HAP-1 (cell line): ENCODE measurements around the gene CTR9.

Source experiments
- DNase-seq, 2 experiments: peaks; one replicate each; pipeline ENCODE4 v3.0.0-alpha.2; 2016 to 2020; ENCODE audit warnings: low spot score in 2 of 2
- H3K27me3 ChIP-seq: fragments of 250-450 bp; sonication (Bioruptor Pico); 2 replicates; pipeline ENCODE4 v1.5.1; 2020; ENCODE audit warnings: low read depth, mild to moderate bottlenecking, moderate library complexity
- H3K36me3 ChIP-seq: fragments of 250-450 bp; sonication (Bioruptor Pico); replicated peaks from 2 replicates; pipeline ENCODE4 v1.5.1; 2020; ENCODE audit warnings: mild to moderate bottlenecking
- H3K4me1 ChIP-seq: fragments of 250-450 bp; sonication (Bioruptor Pico); 2 replicates; pipeline ENCODE4 v1.5.1; 2020; ENCODE audit warnings: mild to moderate bottlenecking
- H3K4me3 ChIP-seq: fragments of 250-450 bp; sonication (Bioruptor Pico); 2 replicates; pipeline ENCODE4 v1.5.1; 2020; ENCODE audit warnings: mild to moderate bottlenecking, moderate library complexity
- H3K9me3 ChIP-seq: fragments of 250-450 bp; sonication (Bioruptor Pico); 2 replicates; pipeline ENCODE4 v1.5.1; 2020; ENCODE audit warnings: mild to moderate bottlenecking, moderate library complexity
- in situ Hi-C: fragments of 300-500 bp; cut with MboI; formaldehyde crosslinking; loops from 3 replicates; pipeline ENCODE4 v1.14.3; 2020; ENCODE audit warnings: low sequenced_read_pairs, inconsistent platforms, mixed read lengths

CTR9 gene

GRCh38 chr11:10727146-10727851 lies 23.7 kb upstream of the CTR9 start:
- in situ Hi-C loops = loop anchor here (25.0 kb wide), 2 partner anchors 190 to 865 kb away; partner anchors contain the start of gene RNF141

DNA sequence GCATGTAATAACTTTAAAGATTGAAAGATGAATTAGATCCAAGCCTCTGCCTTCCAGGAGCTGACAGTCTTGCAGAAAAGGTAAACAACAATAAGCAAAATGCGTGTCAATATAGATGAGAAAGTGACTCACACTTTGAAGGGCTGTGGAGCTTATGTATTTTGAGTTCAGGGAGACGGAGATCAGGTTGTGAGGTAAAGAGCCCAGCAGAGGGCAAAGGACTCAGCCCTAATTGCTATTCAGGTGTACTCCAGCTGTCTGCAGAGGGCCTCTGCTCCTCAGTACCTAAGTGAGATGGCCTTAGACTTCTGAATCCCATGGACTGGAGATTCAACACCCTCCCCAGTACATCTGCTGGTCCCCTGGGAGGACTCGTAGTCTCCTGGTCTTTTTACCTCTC lies 22.9 kb upstream of the CTR9 start:
- no peaks in the 10 kb centered on the region for H3K9me3 ChIP-seq
- no peaks in the 10 kb centered on the region for H3K4me1 ChIP-seq
- DNase-seq = no peak
- H3K27me3 ChIP-seq = no peaks in the 10 kb centered on the region
- no peaks in the 10 kb centered on the region for H3K36me3 ChIP-seq
- no peak overlapping the region for H3K4me3 ChIP-seq
- in situ Hi-C loops = loop anchor here (25.0 kb wide), 2 partner anchors 191 to 866 kb away; partner anchors contain the start of gene RNF141

More at GRCh38 chr11:10727146-10727851, 23.7 kb upstream of the CTR9 start:
- DNase-seq = no peak
- Histone ChIP-seq H3K4me1 (no peaks in the 10 kb centered on the region), H3K27me3 (no peaks in the 10 kb centered on the region), H3K36me3 (no peaks in the 10 kb centered on the region), H3K4me3 (no peak overlapping the region), H3K9me3 (no peaks in the 10 kb centered on the region)

DNA sequence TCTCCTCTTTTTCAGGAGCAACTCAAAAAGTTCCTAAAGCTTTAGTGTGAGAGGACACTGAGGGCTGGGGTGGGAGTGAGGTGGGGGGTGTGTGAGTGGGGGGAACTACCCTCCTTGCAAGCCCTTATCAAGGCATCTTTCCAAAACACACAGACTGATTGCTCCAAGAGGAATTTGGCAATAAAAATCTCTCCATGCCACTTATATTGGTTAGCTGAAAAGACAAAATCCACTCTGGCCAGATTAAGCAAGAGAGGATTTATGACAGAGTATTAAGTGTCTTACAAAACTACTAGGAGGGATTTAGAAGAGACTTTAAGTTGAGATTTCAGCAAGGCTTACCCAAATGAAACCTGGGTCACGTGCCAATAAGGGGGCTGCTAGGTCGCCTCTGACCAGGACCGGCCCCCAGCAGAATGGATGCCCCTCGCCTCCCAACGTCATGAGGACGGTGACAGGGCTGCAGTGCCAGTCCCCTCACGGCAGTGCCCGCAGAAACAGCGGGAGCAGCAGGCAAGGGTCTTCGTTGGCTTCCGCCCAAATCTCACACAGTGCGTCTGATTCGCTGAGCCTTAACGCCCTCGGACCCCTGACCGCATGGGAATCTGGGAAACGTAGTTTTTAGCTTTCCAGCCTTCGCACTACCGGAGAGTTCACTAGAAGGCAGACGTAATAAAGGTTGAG lies 22.1 kb upstream of the CTR9 start:
- no peak overlapping the region for H3K4me3 ChIP-seq
- no peaks in the 10 kb centered on the region for H3K4me1 ChIP-seq
- DNase-seq = no peak

DNA sequence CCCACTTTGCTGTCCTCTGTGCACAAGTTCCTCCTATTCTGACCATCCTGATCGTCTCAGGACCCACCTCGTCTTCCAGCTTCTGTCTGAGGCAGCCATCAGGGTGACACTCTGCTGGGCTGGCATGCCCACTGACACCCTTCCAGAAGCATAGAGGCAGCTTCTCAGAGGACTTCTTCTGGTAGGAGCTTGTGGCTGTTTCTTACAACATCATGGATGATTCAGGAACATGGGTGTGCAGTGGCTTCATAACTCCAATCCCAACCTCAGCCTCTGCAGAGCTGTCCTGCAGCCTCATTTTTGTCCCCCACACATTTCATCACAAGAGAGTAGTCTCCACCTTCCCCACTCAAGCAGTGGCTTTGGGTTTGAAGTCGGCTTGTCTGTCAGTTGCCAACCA lies 20.9 kb upstream of the CTR9 start:
- H3K27me3 ChIP-seq = no peaks in the 10 kb centered on the region
- no peak overlapping the region for H3K4me3 ChIP-seq
- in situ Hi-C loops = loop anchor here (10.0 to 25.0 kb wide), 4 partner anchors 193 to 965 kb away; partner anchors contain the start of gene RNF141
- H3K36me3 ChIP-seq = no peaks in the 10 kb centered on the region
- H3K4me1 ChIP-seq = no peaks in the 10 kb centered on the region
- H3K9me3 ChIP-seq = no peaks in the 10 kb centered on the region
- DNase-seq = no peak

More for the DNA sequence above, 22.1 kb upstream of the CTR9 start:
- in situ Hi-C loops = loop anchor here (25.0 kb wide), 2 partner anchors 192 to 867 kb away; partner anchors contain the start of gene RNF141
- Histone ChIP-seq H3K36me3 (no peaks in the 10 kb centered on the region), H3K27me3 (no peaks in the 10 kb centered on the region), H3K9me3 (no peaks in the 10 kb centered on the region)

- H3K36me3 ChIP-seq = no peaks in the 10 kb centered on the region
- H3K4me3 ChIP-seq = no peak overlapping the region
- DNase-seq = no peak
- no peaks in the 10 kb centered on the region for H3K9me3 ChIP-seq
- H3K4me1 ChIP-seq = peaks cover 4% of the 10 kb centered on the region
- in situ Hi-C loops = loop anchor here (10.0 to 25.0 kb wide), 4 partner anchors 194 to 966 kb away; partner anchors contain the start of gene RNF141
- no peaks in the 10 kb centered on the region for H3K27me3 ChIP-seq
Observed at GRCh38 chr11:10731064-10731680, 19.9 kb upstream of the CTR9 start.

DNA sequence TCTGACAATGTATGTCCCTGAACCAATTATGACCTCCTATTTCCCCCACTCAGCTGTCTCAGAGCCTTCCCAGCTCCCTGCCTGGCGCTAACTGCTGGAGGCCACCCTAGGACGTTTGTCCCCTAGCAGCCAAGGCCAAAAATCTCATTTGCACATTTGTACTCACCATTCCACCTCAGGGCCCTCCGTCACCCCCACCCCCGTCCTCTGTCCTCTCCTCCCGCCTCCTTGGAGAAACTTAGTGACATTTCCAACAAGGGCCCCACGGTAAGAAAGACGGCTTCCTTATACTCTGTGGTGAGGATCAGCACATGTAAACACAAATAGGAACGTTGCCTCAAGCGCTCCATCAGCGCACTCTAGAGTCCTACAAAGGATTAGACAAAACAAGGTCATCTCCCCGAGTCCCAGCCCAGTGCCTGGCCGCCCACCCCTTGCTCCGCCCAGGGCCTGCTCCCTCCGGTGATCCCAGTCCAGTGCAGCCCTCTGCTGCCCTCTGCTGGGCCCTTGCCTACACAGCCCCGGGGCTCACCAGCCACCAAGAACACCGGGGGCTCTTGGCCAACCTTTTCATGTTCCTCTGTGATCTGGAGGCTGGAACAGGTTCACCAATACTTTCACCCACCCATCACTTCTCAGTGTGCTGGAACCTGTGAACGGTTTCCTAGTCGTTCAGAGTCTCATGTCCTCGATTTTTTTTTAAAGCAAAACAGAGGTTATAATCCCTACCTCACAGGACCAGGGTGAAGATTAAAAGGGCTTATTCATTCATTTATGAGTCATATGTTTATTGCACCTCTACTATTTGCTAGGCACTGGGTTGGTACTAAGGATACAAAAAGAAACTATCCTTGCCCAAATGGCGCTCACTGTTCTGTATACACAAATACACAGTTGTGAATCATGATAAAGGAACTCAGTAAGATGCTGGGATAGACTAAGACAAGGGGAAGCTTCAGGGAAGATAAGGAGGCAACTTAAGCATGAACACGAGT lies 15.3 kb upstream of the CTR9 start:
- in situ Hi-C loops = loop anchor here (5.0 to 25.0 kb wide), 5 partner anchors 198 to 971 kb away; partner anchors contain the start of gene RNF141
- H3K36me3 ChIP-seq = no peaks in the 10 kb centered on the region
- peak; percentile 95 to 98 for DNase-seq
- peaks cover 4% of the 10 kb centered on the region for H3K4me1 ChIP-seq
- no peaks in the 10 kb centered on the region for H3K27me3 ChIP-seq
- H3K9me3 ChIP-seq = no peaks in the 10 kb centered on the region
- no peak overlapping the region for H3K4me3 ChIP-seq

- Histone ChIP-seq H3K4me3 (no peak overlapping the region), H3K4me1 (no peaks in the 10 kb centered on the region), H3K27me3 (no peaks in the 10 kb centered on the region), H3K9me3 (no peaks in the 10 kb centered on the region), H3K36me3 (no peaks in the 10 kb centered on the region)
- no peak for DNase-seq
- in situ Hi-C loops = loop anchor here (25.0 kb wide), 2 partner anchors 205 to 880 kb away; partner anchors contain the start of gene RNF141
Observed at GRCh38 chr11:10742460-10743208, 8.4 kb upstream of the CTR9 start.

DNA sequence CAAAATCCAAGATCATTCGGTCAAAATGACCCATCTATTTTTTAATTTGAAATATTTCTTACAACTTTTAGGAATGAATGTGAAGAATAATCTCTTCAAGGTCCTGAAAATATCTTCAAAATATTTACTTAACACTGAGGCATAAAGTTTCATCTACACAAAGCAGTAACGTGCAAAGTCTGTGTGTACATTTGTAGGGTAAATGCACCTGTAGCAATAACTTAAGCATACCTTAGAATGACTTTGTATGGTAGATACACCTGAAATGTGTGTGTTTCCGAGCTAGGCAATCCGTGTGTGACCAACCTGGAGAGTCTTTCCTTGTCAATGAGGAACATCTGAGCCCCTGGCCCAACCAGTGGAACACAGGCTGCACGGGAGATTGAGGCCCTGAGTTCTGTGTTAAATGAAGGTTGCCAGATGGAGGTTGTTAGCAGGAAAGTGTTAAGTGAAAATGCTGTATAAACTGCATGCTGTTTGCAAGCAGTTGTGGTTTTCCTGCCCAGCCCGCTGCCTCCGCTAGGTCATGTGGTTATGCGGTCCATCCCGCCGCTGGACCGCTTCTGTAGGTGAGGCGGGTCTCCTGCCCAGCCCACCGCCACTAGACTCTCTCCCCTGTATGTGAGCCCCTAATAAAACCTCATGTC lies 7.6 kb upstream of the CTR9 start:
- DNase-seq = no peak
- H3K36me3 ChIP-seq = no peaks in the 10 kb centered on the region
- no peaks in the 10 kb centered on the region for H3K9me3 ChIP-seq
- in situ Hi-C loops = loop anchor here (25.0 kb wide), 2 partner anchors 206 to 881 kb away; partner anchors contain the start of gene RNF141
- H3K4me1 ChIP-seq = no peaks in the 10 kb centered on the region
- H3K27me3 ChIP-seq = no peaks in the 10 kb centered on the region
- H3K4me3 ChIP-seq = no peak overlapping the region

- in situ Hi-C loops = loop anchor here (25.0 kb wide), 2 partner anchors 207 to 882 kb away; partner anchors contain the start of gene RNF141
- Histone ChIP-seq H3K27me3 (no peaks in the 10 kb centered on the region), H3K9me3 (no peaks in the 10 kb centered on the region), H3K4me3 (no peak overlapping the region), H3K4me1 (no peaks in the 10 kb centered on the region), H3K36me3 (no peaks in the 10 kb centered on the region)
- no peak for DNase-seq
Observed at GRCh38 chr11:10744206-10744605, 6.8 kb upstream of the CTR9 start.

GRCh38 chr11:10746871-10747270 lies 4.2 kb upstream of the CTR9 start:
- H3K4me1 ChIP-seq = no peaks in the 10 kb centered on the region
- no peak overlapping the region for H3K4me3 ChIP-seq
- no peak for DNase-seq
- no peaks in the 10 kb centered on the region for H3K36me3 ChIP-seq
- H3K9me3 ChIP-seq = no peaks in the 10 kb centered on the region
- H3K27me3 ChIP-seq = no peaks in the 10 kb centered on the region
- in situ Hi-C loops = loop anchor here (25.0 kb wide), 2 partner anchors 210 to 885 kb away; partner anchors contain the start of gene RNF141

- in situ Hi-C loops = loop anchor here (25.0 kb wide), 2 partner anchors 210 to 885 kb away; partner anchors contain the start of gene RNF141
- H3K4me3 ChIP-seq = no peak overlapping the region
Observed at GRCh38 chr11:10747733-10748132, 3.3 kb upstream of the CTR9 start.

More at GRCh38 chr11:10747733-10748132, 3.3 kb upstream of the CTR9 start:
- Histone ChIP-seq H3K9me3 (no peaks in the 10 kb centered on the region), H3K4me1 (0 out of 2 replicates have a peak, but pooled peaks cover 2% of the 10 kb centered on the region), H3K36me3 (no peaks in the 10 kb centered on the region), H3K27me3 (no peaks in the 10 kb centered on the region)
- DNase-seq = no peak
